Activated gamma-delta T cell (primary cell): Measurements from ENCODE around the gene THRB.

Source experiments
- DNase-seq: peaks from one replicate; lab custom pipeline; 2025; lab: John Stamatoyannopoulos, UW

Gene THRB

DNA sequence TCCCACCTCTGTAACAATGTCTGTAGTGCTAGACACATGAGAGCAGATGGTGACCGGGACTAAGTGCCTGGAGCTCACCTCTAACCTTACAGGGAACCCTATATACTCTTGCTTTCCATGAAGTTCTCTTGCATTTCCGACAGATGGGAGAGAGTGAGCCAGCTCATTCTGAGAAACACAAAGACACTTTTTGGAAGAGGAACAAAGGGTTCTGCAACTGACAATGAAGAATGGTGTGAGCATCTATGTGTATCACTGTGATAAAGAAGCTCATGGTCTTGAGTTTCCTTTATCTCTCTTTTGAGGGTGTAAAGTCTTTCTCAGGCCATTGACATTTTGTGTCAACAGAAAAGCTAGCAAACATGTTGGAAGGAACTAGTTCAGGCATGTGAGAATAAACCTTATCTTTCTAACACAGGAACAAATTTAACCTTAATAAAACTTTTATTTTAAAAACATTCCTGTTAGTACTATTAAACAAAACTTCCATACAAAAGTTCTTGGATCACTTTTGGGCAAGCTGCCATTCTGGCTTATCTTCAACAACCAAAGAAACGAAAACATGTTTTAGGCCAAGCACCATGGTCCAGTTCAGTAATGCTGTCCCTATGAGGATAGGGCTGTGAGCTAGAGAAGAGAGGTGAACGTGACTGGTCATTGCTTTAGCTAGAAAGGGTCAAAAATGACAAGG, 142.7 kb downstream of the THRB start:
- DNase-seq = no peak

DNA sequence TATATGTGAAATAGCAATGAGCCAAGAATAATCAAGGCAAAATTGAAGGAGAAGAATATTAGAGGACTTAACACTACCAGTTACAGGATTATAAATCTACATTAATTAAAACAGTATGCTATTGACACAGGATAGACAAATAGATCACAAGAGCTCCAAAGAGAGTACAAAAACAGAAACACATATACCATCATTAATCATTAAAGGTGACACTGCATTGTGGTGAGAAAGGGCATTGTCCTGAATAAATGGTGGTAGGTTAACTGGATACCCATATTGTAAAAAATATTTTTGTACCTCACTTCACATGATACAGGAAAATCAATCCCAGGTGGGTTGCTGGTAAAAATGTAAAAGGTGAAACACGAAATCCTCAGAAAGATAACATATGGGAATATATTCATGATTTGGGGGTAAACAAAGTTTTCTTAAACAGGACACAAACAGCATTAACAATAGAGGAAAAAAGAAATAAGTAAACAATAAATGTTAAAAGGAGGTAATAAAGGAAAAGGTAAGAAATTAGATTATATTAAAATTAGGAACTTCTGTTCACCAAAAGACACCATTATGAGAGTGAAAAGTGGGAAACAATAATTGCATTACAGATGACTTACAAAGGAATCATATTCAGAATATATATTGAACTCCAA, 145.2 kb downstream of the THRB start:
- no peak for DNase-seq

GRCh38 chr3:24348348-24348747, 146.3 kb downstream of the THRB start:
- no peak for DNase-seq

GRCh38 chr3:24344784-24345439, 149.7 kb downstream of the THRB start:
- no peak for DNase-seq

- no peak for DNase-seq
These were observed 151.4 kb downstream of the THRB start for GRCh38 chr3:24343084-24343783.

- DNase-seq = no peak
These were observed 152.4 kb downstream of the THRB start for GRCh38 chr3:24342275-24342674.

- DNase-seq = no peak
These were observed 153.0 kb downstream of the THRB start for GRCh38 chr3:24341668-24342067.

DNA sequence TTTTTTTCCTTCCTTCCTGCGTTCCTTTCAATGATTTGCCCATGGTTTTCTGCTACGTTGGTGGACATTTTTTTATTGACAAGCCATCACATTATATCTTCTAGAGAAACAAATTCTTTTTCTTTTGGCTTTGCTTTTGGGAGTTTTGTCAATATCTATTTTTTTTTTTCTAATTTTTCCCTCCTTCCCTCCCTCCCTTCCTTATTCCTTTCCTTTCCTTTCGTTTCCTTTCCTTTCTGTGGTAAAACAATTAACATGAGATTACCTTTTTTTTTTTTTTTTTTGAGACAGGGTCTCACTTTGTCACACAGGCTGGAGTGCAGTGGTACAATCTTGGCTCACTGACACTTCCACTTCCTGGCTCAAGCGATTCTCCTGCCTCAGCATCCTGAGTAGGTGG, 153.7 kb downstream of the THRB start:
- DNase-seq = no peak

DNA sequence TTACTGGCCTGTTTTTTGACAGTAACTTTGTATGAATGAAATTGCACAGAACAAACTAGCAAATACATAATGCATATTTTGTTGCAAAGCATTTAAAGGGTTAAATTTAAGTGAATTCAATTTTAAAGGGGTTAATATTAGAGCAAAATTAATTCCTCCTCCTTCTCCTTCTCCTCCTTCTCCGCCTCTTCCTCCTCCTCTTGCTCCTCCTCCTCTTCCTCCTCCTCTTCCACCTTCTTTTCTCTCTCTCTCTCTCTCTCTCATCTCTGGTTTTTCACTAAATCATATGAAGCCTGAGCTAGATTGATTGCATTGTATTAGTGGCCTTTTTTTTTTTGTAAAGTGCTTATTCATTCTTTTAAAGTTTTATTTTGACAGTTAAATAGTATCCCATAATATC, 154.5 kb downstream of the THRB start:
- no peak for DNase-seq

DNA sequence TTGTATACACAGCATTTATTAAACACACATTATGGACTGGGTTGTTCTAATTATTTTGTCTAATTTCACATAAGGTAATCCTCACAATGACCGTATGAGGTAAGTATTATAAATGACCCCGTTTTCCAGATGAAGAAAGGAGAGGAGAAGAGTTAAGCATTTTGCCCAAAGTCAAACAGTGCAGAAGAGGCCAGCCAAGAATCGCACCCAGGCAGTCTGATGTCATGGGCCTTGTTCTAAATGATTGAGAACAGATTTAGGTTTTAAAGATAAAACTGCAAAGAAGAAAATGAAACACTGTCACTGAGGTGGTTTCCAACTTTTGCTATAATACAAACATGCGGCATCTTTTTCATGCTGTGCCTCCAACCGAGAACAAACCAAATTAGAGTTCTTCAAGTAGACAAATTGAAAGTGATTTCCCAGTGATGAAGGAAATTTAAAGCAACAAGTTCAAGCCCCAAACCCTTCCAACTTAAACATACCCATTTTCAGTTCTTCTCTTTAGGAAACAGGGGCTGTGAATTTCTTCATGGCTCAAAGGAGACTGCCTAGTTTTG, 155.3 kb downstream of the THRB start:
- DNase-seq = no peak

- no peak for DNase-seq
These were observed 156.1 kb downstream of the THRB start for GRCh38 chr3:24338409-24339130.

DNA sequence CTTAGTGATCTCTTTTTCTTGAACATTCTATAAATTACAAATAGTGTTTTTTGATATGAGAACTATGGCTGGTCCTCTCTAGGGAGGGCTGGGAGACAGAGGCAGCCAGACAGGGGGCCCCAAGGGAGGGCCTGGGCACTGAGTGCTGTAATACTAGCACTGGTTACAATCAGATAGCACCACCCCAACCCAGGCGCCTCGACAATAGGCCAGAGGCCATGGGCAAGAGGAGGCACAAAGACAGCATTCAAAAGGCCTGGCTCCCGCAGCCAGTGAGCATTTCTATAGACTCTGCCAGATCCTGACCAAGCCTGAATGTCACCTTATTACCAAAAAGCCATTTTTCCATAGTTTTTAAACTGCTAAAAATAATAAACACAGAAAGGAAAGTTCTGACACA, 158.5 kb downstream of the THRB start:
- DNase-seq = no peak

DNA sequence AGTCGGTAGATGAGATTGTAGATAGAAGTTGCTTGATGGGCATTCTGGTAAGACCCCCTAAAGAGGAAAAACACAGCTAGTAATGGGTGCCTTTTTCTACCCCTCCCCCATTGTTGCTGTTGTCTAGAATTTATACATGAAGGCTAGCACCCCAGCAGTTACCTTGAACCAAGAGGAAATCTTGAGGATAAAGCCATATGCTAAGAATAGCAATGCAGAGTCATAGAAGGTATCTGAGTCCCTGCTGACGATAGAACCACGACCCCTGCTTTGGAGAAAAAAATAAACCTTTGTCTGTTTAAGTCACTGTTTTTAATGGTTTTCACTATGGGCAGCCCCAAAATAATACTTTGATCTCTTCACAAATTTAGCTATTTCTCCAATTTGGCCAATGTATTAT, 162.6 kb downstream of the THRB start:
- no peak for DNase-seq

DNA sequence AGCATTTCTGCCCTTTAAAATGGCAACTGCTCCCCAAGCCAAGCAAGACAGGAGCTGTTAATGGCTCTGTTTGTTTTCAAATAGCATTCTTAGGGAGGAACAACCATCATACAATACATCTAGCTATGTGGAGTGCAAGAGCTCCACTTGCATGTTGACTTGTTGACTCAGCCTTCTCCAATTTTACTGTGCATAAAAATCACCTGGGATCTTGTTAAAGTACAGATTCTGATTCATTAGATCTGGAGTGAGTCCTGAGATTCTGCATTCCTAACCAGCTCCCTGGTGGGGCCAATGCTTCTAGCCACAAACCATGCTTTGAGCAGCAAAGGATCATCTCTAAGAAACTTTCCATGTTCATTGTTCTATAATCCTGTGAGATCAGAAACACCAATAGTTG, 171.4 kb downstream of the THRB start:
- no peak for DNase-seq

DNA sequence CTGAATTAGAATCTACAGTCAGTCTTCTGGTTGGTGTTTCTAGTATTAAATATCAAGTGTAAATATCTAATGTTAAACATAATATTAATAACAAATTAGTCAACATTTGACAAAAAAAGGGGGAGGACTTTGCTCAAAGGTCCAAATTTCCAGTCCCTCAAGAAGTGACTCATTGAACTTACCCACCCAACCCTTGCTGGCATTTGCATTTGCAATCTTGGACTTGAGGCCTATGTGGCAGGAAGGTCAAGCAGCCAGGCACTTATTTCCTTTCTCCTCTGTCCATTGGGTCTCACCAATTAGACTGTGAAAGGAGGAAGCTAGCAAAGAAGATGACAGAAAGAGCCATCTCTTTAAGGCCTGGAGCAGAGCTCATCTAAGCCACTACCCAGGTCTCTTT, 174.0 kb downstream of the THRB start:
- no peak for DNase-seq

DNA sequence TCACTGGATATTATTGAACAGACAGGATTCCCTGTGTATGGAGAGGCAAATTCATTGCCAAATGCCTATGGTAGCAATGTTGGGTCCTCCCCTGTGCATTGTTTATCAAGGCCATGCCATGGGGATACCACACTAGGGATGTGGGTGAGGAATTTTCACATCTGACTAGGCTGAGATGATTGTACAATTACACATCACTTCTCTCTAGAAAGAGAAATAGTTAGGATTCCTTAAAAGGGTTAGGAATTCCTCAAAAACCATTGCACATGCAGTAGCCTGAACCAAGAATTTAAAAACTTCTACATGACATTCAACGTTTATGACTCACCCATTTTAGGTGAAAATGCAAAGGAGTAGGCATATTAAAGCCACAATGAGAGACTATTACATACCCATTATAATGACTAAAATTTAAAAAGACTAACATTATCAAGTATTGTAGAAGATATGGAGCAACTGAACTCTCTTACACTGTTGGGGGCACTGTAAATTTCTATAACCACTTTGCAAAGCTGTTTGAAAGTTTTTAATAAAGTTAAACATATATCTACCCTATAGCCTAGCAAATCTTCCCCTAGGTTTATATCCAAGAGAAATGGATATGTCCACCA, 175.9 kb downstream of the THRB start:
- DNase-seq = no peak

DNA sequence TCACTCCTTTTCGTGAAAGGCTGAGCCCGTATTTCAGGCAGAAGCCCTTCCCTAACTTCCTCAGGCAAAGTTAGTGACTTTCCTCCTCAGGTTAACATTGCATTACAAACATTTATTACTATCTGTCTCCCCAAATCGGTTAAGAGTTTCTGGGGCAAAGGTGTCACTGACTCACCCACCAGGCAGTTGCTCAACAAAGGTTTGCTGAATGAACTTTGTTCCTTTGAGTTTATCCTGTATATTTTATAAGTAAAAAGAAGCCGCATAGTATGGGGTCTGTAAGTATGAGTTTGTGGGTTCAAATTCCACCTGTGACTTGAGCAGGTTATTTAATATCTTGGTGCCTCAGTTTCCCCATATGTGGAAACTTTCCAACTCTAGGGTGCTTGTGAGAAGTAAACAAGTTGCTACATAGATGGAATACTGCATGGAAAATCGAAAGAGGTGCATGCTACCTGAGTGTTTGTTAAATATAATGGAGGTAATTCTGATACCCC, 177.7 kb downstream of the THRB start:
- DNase-seq = no peak

GRCh38 chr3:24315971-24316370, 178.7 kb downstream of the THRB start:
- DNase-seq = no peak

- DNase-seq = no peak
These were observed 179.3 kb downstream of the THRB start for GRCh38 chr3:24315356-24315755.

- no peak for DNase-seq
These were observed 182.8 kb downstream of the THRB start for GRCh38 chr3:24311881-24312280.

- no peak for DNase-seq
These were observed 183.8 kb downstream of the THRB start for GRCh38 chr3:24310887-24311286.
